Gastroesophageal sphincter (tissue), 4 donors: Measurements from ENCODE around the gene CHRNE. TPM values are rescaled to one million over a fixed set of nuclear protein-coding genes. Genes with fewer than 3 reads are reported as not detected.
"Not testable (repeated sequence)": the region's sequence is repeated elsewhere in the genome, so short reads cannot be mapped to it uniquely, and the experiment has no call there.

Experiments
- ATAC-seq: fragments of 150-250 bp; one replicate; pipeline ENCODE4 v1.9.1; 2016; ENCODE audit warnings: mild to moderate bottlenecking, moderate library complexity
- H3K27ac ChIP-seq, 4 donors: fragments of 200-600 bp; sonication (generic) in 3 of 4; 1 replicate in 3 of 4; 2 replicates in 1 of 4; pipeline ENCODE4 v1.5.1; 2016 to 2019
- H3K27me3 ChIP-seq: fragments of 200-600 bp; sonication (generic); one replicate; pipeline ENCODE4 v1.5.1; 2019
- H3K36me3 ChIP-seq, 2 donors: fragments of 200-600 bp; sonication (generic); one replicate each; pipeline ENCODE4 v1.5.1; 2019; ENCODE audit warnings: control low read depth in 1 of 2
- H3K4me1 ChIP-seq, 3 donors: fragments of 200-600 bp; sonication (generic); 1 replicate in 2 of 3; 2 replicates in 1 of 3; pipeline ENCODE4 v1.5.1; 2016 to 2019; ENCODE audit warnings: control low read depth in 2 of 3
- H3K4me3 ChIP-seq, 2 donors: fragments of 200-600 bp; sonication (generic); one replicate each; pipeline ENCODE4 v1.5.1; 2019; ENCODE audit warnings: mild to moderate bottlenecking in 1 of 2, moderate library complexity in 1 of 2
- H3K9me3 ChIP-seq, 3 donors: fragments of 200-600 bp; sonication (generic); one replicate each; pipeline ENCODE4 v1.5.1; 2017 to 2019; ENCODE audit warnings: control low read depth in 2 of 3
- EP300 ChIP-seq: sonication (generic); formaldehyde crosslinking; IDR thresholded peaks from one replicate; pipeline ENCODE4 v1.6.1; 2017; ENCODE audit warnings: antibody characterized with exemption, mild to moderate bottlenecking
- POLR2A ChIP-seq, 2 donors: fragments of 450-650 bp; IDR thresholded peaks; one replicate each; pipeline ENCODE4 v1.6.1; 2017; ENCODE audit warnings: antibody characterized with exemption in 2 of 2, mild to moderate bottlenecking in 2 of 2, moderate library complexity in 1 of 2
- POLR2AphosphoS5 ChIP-seq: sonication (generic); formaldehyde crosslinking; IDR thresholded peaks from one replicate; pipeline ENCODE4 v1.6.1; 2017; ENCODE audit warnings: antibody characterized with exemption
- WGBS, 2 donors: methylation state at CpG; one replicate each; pipeline ENCODE4 v1.1.5; 2018; ENCODE audit warnings: low coverage in 1 of 2; 5-methylcytosine and 5-hydroxymethylcytosine counted together
- total RNA-seq, 4 donors: library from RNA; depleted of rRNA; stranded (reverse); fragments of >200 nt; gene quantifications; one replicate each; pipeline ENCODE4 v1.1.0, GENCODE V29; 2016
- TF ChIP-seq, protein P1 (sequence below), 4 experiments: fragments of 200-600 bp in 2 of 4; fragments of 450-650 bp in 2 of 4; sonication (generic) in 1 of 4; IDR thresholded peaks; one replicate each; pipeline ENCODE4 v1.5.1; 2017 to 2019; ENCODE audit warnings: antibody characterized with exemption in 4 of 4, mild to moderate bottlenecking in 2 of 4, moderate library complexity in 2 of 4

The CHRNE gene
- total RNA-seq, 4 donors from 2014 or later, result 0.23 to 0.67 TPM; not detected in 2

DNA sequence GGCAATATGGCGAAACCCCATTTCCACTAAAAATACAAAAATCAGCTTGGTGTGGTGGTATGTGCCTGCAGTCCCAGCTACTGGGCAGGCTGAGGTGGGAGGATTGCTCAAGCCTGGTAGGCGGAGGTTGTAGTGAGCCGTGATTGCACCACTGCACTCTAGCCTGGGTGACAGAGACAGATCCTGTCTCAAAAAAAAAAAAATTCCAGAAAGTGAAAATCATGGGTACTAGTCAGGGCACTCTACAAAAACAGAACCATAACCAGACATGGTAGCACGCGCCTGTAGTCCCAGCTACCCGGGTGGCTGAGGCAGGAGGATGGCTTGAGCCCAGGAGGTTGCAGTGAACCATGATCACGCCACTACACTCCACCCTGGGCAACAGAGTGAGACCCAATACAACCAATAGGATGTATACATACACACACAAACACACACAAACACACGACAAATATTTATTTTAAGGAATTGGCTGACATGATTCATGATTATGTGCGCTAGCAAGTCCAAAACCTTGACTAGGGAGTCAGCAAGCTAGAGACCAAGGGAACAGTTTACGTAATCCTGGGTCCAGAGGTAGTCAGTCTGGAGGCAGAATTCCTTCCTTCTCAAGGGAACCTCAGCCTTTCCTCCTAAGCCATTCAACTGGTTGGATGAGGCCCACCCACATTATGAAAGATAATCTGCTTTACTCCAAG is 17.6 kb upstream of the CHRNE start:
- Histone ChIP-seq H3K4me3 (no peak overlapping the region), H3K27me3 (no peaks in the 10 kb centered on the region), H3K9me3 (no peaks in the 10 kb centered on the region), H3K4me1 (no peaks in the 10 kb centered on the region), H3K36me3 (no peaks in the 10 kb centered on the region), H3K27ac (no peak overlapping the region)
- 80 to 88% methylated on average over 9 of the region's 10 CpGs for WGBS, 2 donors
- TF ChIP-seq POLR2A (IDR thresholded peaks at IDR 0.05), result no peak
- no peak for TF ChIP-seq POLR2AphosphoS5
- TF ChIP-seq, protein P1, sequence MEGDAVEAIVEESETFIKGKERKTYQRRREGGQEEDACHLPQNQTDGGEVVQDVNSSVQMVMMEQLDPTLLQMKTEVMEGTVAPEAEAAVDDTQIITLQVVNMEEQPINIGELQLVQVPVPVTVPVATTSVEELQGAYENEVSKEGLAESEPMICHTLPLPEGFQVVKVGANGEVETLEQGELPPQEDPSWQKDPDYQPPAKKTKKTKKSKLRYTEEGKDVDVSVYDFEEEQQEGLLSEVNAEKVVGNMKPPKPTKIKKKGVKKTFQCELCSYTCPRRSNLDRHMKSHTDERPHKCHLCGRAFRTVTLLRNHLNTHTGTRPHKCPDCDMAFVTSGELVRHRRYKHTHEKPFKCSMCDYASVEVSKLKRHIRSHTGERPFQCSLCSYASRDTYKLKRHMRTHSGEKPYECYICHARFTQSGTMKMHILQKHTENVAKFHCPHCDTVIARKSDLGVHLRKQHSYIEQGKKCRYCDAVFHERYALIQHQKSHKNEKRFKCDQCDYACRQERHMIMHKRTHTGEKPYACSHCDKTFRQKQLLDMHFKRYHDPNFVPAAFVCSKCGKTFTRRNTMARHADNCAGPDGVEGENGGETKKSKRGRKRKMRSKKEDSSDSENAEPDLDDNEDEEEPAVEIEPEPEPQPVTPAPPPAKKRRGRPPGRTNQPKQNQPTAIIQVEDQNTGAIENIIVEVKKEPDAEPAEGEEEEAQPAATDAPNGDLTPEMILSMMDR (IDR thresholded peaks at IDR 0.05), result no peak
- TF ChIP-seq EP300, result no peak
- no peak for ATAC-seq

DNA sequence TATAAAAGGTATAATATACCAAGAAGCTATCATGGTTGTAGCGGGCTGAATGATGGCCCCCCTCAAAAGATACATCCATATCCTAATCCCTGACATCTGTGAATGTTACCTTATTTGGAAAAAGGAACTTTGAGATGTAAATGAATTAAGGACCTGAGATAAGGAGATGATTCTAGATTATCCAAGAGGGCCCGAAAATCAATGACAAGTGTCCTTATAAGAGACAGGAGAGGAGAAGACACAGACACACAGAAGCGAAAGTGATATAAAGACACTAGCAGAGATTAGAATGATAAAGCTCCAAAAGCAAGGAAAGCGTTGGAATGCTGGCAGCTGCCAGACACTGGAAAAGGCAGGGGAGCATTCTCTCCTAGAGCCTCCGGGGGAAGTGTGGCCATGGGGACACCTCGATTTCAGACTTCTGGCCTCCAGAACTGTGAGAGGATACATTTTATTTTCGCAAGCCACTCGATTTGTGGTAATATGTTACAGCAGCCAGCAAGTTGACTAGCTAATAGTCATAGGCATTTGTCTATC is 16.7 kb upstream of the CHRNE start:
- ATAC-seq, result no peak
- H3K27ac ChIP-seq, result no peak overlapping the region
- H3K36me3 ChIP-seq, result no peaks in the 10 kb centered on the region
- no peaks in the 10 kb centered on the region for H3K4me1 ChIP-seq
- TF ChIP-seq, protein P1 (IDR thresholded peaks at IDR 0.05), result no peak
- TF ChIP-seq POLR2AphosphoS5 (no peak), EP300 (no peak), POLR2A (IDR thresholded peaks at IDR 0.05) (no peak)
- H3K4me3 ChIP-seq, result no peak overlapping the region
- WGBS, 2 donors, result 47 to 52% methylated on average over 6 to 8 of the region's 8 CpGs
- H3K9me3 ChIP-seq, result no peaks in the 10 kb centered on the region
- H3K27me3 ChIP-seq, result no peaks in the 10 kb centered on the region

DNA sequence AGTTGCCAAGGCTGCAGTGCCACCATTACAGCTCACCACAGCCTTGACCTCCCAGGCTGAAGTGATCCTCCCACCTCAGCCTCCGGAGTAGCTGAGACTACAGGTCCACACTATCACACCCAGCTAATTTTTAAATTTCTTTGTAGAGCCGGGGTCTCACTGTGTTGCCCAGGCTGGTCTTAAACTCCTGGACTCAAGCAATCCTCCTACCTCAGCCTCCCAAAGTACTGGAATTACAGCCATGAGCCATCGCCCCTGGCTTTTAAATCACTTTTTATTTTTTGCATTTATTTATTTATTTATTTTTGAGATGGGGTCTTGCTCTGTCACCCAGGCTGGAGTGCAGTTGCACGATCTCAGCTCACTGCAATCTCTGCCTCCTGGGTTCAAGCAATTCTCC is 11.7 kb upstream of the CHRNE start:
- not testable (repeated sequence) for H3K36me3 ChIP-seq, H3K4me3 ChIP-seq, H3K27me3 ChIP-seq, H3K9me3 ChIP-seq, ATAC-seq, H3K4me1 ChIP-seq, H3K27ac ChIP-seq
- 84 to 86% methylated on average over 3 to 4 of the region's 4 CpGs for WGBS, 2 donors

DNA sequence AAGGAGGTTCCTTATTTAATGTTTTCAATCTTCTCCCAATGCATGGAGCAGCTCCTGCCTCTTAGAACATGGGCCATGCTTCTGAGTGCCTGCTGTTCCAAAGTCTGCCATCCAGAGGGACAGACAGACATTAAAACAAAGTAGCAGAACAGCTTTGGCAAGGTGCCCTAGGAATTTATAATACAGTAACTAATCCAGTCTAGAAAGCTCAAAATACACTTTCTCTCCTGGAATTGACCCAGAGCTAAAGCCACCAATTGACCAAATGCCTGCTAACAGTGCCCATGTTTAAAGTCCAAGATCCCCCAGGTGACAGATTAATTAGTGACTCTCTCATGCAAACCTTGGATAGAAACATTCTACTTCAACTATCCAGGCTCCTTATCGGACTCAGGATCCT is 11.1 kb upstream of the CHRNE start:
- H3K27ac ChIP-seq, result no peak overlapping the region
- WGBS, 2 donors, result 70 to 75% methylated on average over 1 of the region's 1 CpG
- no peaks in the 10 kb centered on the region for H3K9me3 ChIP-seq
- no peak for ATAC-seq
- H3K36me3 ChIP-seq, result no peaks in the 10 kb centered on the region
- H3K4me1 ChIP-seq, result peaks cover 0 to 7% (median 0%) of the 10 kb centered on the region in 3 donors
- H3K27me3 ChIP-seq, result no peaks in the 10 kb centered on the region
- no peak overlapping the region for H3K4me3 ChIP-seq
- TF ChIP-seq POLR2A (IDR thresholded peaks at IDR 0.05), result no peak
- TF ChIP-seq EP300, result no peak
- TF ChIP-seq POLR2AphosphoS5, result no peak
- TF ChIP-seq, protein P1 (IDR thresholded peaks at IDR 0.05), result no peak

DNA sequence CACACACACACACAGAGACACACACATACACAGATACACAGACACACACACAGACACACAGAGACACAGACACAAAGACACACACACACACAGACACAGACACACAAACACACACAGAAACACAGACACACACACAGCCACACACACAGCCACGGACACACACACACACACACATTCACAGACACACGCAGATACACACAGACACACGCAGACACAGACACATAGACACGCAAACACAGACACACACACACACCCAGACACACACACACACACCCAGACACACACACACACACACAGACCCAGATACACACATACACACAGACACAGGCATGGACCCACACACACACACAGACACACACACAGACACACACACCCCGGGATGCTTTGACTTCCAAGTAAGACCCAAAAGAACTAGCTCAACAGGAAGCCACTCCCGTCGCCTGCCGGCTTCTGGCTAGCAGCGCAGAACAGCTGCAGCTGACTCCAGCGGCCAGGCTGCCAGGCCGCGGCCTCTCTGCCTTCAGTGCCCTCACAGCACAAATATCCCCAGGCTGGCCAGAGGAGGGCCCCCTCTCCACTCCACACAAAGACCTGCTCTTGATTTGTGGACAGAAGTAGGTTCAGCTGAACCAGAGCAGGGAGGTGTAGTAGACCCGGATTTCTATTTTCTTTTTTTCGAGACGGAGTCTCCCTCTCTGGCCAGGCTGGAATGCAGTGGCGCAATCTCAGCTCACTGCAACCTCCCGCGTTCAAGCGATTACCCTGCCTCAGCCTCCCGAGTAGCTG is 6.0 kb upstream of the CHRNE start:
- Histone ChIP-seq H3K9me3 (no peaks in the 10 kb centered on the region), H3K27ac (peak overlapping the region in 3 of 4 donors; percentile 14 to 68 (median 44)), H3K36me3 (no peaks in the 10 kb centered on the region), H3K27me3 (peaks cover 10% of the 10 kb centered on the region), H3K4me3 (no peak overlapping the region), H3K4me1 (peaks cover 0 to 16% (median 0%) of the 10 kb centered on the region in 3 donors)
- 0 to 17% methylated on average over 1 to 2 of the region's 20 CpGs for WGBS, 2 donors
- ATAC-seq, result peak; percentile 97
- TF ChIP-seq, protein P1 (IDR thresholded peaks at IDR 0.05), result peak; percentile 54 to 94 (median 90)
- TF ChIP-seq EP300, result no peak
- TF ChIP-seq POLR2A (IDR thresholded peaks at IDR 0.05), result no peak
